NCI-H1105 (cell line): Measurements from ENCODE around the gene GOSR2.

Source experiments
- DNase-seq: peaks from one replicate; lab custom pipeline; 2025; lab: John Stamatoyannopoulos, UW

The GOSR2 gene

DNA sequence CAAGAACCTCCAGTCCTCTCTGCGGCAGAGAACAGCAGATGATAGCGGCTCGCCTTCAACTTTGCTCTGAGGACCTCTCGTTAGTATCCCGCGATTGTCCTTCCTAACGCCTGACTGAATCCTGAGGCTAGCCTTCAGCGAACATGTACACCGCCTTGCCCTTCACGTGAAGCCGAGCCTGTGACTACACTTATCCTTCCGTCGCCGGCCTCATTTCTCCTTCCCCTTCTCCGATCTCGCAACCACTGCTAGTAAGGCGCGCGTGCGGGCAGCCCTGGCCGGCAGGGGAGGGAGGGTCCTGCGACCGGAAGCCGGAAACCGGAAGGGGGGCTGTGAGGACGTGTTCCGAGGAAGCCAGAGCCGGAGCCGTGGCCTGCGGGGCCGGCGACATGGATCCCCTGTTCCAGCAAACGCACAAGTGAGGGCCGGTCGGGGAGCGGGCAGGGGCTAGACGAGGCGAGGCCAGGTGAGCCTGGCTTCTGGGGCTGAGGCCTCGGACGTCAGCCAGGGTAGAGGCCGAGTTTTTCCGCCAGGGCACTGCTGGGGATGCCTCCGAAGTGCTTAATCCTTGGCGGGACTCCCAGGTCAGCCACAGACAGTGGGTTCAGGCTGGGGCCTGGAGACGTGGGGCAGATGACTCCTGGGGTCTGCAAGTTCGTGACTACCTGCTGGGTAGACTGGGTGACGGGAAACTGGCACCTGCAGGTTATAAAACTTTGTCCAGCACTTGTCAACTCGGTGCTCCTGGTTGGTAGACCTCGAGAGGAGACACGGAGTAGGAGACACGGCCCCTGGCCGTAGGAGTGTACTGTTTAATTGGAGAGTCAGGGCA lies at the start of gene GOSR2:
GOSR2 (plus strand) TSS at position 357 of the 832 bp plus-strand sequence; CDS start at position 390, 33 bp downstream.
- peak; percentile 84 for DNase-seq

- DNase-seq, result no peak
Observed at GRCh38 chr17:46873941-46874645, 48.9 kb upstream of the GOSR2 start.

GRCh38 chr17:46874906-46875305 lies 48.1 kb upstream of the GOSR2 start:
- no peak for DNase-seq

- no peak for DNase-seq
Observed at GRCh38 chr17:46875849-46876352, 47.1 kb upstream of the GOSR2 start.

DNA sequence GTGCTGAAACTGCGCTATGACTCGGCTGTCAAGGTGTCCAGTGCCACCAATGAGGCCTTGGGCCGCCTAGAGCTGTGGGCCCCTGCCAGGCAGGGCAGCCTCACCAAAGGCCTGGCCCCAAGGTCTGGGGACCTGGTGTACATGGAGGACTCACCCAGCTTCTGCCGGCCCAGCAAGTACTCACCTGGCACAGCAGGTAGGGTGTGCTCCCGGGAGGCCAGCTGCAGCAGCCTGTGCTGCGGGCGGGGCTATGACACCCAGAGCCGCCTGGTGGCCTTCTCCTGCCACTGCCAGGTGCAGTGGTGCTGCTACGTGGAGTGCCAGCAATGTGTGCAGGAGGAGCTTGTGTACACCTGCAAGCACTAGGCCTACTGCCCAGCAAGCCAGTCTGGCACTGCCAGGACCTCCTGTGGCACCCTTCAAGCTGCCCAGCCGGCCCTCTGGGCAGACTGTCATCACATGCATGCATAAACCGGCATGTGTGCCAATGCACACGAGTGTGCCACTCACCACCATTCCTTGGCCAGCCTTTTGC lies 46.5 kb upstream of the GOSR2 start:
- peak; percentile 22 for DNase-seq

DNA sequence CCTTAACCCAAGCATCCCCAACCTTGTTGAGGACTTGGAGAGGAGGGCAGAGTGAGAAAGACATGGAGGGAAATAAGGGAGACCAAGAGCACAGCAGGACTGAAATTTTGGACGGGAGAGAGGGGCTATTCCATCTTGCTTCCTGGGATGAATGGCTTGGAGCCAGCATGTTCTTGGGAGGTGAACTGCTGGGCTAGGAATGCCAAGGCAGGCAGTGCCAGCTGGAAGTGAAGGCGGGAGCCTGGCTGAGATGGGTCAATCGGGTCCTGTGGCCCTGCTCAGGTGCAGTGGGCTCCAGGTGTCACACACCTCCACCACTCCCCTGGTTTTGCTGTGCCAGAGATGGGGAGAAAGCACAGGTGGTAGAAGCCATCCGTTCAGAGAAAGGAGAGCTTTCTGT lies 46.0 kb upstream of the GOSR2 start:
- DNase-seq, result no peak

DNA sequence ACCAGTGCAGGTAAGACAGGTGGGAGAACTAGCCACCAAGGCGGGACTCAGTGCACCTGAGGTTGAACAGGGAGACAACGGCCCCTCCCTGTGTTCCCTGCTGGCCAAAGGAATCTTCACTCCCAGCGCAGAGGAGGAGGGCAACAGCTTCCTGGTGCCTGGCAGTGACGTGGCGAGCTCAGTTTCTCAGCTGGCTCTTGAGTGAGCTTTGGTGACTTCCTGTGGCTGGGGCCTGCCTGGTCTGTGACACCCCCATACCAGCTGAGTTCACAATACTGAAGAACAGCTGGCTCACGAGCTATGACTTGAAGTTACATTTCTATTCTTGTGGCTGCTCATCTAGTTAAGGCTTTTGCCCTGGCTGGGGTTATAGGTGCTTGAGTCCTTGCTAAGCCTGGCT lies 45.5 kb upstream of the GOSR2 start:
- DNase-seq, result no peak

GRCh38 chr17:46878055-46878454 lies 44.9 kb upstream of the GOSR2 start:
- DNase-seq, result no peak

DNA sequence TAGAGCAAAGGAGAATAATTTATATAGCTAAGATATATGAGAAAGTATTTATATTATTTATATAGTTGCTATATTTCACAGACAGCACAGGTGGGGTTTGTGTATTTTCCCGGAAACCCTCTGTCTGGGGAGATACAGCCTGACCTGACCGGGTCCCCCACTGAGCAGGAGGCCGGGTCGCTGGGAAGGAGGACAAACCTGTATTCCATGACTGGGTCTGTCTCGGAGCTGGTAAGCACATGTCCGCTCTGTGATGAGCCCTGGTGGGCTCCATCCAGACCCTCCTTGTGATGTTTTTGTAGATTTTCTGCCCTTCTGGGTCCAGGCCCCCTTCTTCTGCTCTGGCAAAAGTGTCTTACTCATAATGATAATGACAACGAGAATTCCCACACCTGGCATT lies 43.9 kb upstream of the GOSR2 start:
- DNase-seq, result no peak

GRCh38 chr17:46881015-46881414 lies 41.9 kb upstream of the GOSR2 start:
- no peak for DNase-seq

- no peak for DNase-seq
Observed at GRCh38 chr17:46882666-46883065, 40.3 kb upstream of the GOSR2 start.

- DNase-seq, result no peak
Observed at GRCh38 chr17:46883871-46884520, 39.0 kb upstream of the GOSR2 start.

DNA sequence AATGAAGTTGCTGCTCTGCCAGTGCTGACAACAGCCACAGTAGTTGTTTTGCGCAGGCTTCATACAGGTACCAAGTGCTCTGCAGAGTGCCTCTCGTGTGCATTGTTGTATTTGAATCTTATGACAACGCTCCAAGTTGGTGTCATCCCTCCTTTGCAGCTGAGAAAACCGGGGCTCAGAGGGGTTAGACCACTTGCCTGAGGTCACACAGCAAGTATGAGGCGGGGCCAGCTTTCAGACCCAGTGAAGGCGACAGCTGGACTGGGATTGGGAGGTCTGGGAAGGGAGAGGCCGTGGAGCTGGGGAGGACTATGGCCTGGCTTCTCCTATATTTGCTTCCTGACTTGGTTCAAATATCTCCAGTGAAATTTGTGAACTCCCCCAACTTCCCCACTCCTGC lies 38.4 kb upstream of the GOSR2 start:
- no peak for DNase-seq

- no peak for DNase-seq
Observed at GRCh38 chr17:46885415-46886309, 37.3 kb upstream of the GOSR2 start.

DNA sequence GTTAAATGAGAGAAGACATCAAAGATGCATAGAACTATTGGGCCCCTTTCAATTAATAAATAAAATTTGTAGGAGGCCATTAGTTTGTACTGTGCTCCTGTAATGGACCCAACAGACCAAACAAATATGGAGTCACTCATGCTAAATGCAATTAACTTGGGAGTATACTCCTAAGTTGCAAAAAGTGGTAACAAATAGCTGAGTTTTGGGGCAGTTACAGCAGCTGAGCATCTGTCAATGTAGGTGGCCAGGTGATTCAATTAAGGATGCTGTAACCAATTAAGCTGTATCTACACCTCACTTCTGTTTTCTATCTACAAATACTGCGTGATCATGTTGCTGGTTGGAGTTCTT lies 36.7 kb upstream of the GOSR2 start:
- DNase-seq, result no peak

DNA sequence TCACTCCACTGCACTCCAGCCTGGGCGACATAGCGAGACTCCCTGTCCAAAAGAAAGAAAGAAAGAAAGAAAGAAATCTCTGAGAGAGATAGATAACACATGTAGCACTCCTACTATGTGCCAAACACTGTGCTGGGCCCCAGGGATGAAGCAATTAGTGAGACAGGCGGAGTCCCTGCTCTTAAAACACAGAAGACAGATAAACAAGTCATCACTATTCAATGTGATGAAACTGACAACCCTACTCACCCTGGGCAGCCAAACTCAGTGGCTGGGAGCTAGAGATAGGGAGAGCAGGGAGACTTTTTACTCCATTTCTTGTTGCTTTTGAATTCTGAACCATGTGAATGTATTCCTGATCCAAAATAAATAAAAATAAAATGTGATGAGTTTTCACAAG lies 35.2 kb upstream of the GOSR2 start:
- no peak for DNase-seq

GRCh38 chr17:46888727-46889126 lies 34.2 kb upstream of the GOSR2 start:
- DNase-seq, result no peak

DNA sequence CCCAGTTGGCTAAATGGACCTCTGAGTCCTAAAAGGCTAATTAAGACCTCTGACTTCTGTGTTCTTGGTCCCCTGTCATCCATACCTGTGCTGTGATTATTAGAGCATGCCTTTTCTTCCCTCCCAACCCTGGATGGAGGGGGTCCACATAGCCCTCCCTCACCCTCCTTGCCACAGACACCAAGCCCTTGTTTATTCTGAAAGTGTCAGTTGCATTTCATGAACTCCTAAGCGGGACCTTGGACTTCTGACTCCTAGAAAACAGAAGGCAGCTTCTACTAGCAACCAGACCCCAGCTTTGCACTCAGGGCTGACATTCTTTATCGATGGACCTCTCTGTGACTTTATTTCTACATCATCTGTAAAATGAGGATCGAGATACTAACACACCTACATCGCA lies 33.4 kb upstream of the GOSR2 start:
- no peak for DNase-seq

- DNase-seq, result no peak
Observed at GRCh38 chr17:46889992-46890564, 32.9 kb upstream of the GOSR2 start.

DNA sequence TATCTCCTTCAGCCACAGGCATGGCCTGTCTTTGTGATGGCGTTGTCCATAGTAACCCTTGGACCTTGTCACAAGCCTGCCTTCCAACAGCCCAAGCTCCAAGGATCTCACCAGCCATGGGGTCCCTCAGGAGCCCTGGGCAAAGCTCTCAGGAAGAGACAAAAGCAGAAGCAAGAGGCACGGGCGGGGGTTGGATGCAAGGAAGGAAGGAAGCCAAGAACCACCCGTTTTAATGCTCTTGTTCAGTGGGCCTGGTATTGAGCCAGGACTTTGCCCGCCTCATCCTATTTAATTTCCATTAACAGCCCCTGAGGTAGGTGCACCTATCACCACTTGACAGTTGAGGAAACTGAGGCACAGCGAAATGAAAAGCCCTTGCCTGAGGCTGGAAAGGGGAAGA lies 32.3 kb upstream of the GOSR2 start:
- no peak for DNase-seq

DNA sequence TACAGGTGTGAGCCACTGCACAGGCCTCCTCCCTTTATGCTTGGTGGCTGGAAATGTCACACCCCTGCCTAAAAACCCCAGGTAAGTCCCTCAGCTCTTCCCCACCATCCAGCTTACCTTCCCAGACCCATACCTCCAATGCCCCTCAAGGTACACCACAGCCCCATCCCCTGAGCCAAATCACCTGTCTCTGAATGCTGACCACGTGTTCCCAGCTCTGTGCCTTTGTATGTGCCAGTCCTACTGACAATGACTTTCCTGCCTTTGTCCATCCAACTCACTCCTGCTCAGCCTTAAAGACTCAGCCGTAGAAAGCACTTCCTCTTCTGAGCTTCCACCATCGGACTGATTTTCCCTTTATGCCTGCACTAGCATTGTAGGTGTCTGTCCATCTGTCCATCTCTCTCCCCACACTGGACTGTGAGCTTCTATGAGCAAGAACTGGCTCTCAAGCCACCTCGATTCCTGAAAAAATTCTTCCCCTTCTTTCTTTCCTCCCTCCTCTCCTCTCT lies 30.7 kb upstream of the GOSR2 start:
- no peak for DNase-seq
